ENCODE measurements around the gene RPAP2.

The RPAP2 gene

DNA sequence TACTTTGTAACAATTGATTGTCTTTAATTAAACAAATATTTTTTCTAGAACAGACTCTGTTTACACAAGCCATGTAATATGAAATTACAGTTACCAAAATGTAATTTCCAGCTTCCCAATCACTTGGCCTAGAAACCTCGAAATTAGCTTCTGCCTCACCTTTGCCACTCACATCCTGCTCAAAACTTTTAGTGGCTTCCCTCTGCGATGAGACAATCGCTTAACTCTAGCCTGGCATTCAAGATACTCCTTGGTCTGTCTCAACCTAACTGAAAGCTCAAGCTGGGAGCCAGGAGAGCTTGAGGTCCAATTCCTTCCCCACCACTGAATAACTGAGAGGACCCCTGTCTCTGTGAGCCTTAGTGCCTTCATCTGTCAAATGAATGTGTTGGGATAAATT is 145.0 kb downstream of the RPAP2 start:
- TF ChIP-seq, protein P1, sequence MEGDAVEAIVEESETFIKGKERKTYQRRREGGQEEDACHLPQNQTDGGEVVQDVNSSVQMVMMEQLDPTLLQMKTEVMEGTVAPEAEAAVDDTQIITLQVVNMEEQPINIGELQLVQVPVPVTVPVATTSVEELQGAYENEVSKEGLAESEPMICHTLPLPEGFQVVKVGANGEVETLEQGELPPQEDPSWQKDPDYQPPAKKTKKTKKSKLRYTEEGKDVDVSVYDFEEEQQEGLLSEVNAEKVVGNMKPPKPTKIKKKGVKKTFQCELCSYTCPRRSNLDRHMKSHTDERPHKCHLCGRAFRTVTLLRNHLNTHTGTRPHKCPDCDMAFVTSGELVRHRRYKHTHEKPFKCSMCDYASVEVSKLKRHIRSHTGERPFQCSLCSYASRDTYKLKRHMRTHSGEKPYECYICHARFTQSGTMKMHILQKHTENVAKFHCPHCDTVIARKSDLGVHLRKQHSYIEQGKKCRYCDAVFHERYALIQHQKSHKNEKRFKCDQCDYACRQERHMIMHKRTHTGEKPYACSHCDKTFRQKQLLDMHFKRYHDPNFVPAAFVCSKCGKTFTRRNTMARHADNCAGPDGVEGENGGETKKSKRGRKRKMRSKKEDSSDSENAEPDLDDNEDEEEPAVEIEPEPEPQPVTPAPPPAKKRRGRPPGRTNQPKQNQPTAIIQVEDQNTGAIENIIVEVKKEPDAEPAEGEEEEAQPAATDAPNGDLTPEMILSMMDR (IDR thresholded peaks at IDR 0.05; ENCODE audit: insufficient read depth, low read length, poor library complexity, severe bottlenecking): no peak
- DNase-seq (ENCODE audit: extremely low read depth, insufficient read length): no peak
- Histone ChIP-seq H3K27me3 (replicated peaks; ENCODE audit: control insufficient read depth, insufficient read depth, low read length) (no peaks in the 10 kb centered on the region), H3K36me3 (ENCODE audit: control insufficient read depth, insufficient read depth, low read length) (no peaks in the 10 kb centered on the region), H3K4me3 (replicated peaks; ENCODE audit: low read depth, low read length) (no peak overlapping the region)

DNA sequence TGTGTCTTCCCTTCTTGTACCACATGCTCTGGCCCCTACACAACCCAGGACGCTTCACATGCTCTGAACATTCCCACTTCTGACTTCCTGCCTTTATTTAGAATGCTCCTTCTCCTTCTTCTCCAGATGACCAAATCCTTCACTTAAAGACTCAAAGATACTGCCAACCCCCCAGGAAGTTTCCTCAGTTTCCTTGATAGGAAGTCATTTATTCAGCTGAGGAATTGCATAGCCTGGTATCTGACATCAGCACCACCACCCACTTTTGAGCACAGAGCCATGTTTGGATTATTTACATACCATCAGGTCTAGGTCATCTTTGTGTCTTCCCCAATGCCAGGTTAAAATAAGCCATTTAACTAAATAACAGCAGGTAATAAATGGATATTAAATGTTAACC is 145.5 kb downstream of the RPAP2 start:
- no peak overlapping the region for H3K4me3 ChIP-seq (replicated peaks; ENCODE audit: low read depth, low read length)
- TF ChIP-seq, protein P1 (IDR thresholded peaks at IDR 0.05; ENCODE audit: insufficient read depth, low read length, poor library complexity, severe bottlenecking): no peak
- no peaks in the 10 kb centered on the region for H3K36me3 ChIP-seq (ENCODE audit: control insufficient read depth, insufficient read depth, low read length)
- no peaks in the 10 kb centered on the region for H3K27me3 ChIP-seq (replicated peaks; ENCODE audit: control insufficient read depth, insufficient read depth, low read length)
- DNase-seq (ENCODE audit: extremely low read depth, insufficient read length): no peak

DNA sequence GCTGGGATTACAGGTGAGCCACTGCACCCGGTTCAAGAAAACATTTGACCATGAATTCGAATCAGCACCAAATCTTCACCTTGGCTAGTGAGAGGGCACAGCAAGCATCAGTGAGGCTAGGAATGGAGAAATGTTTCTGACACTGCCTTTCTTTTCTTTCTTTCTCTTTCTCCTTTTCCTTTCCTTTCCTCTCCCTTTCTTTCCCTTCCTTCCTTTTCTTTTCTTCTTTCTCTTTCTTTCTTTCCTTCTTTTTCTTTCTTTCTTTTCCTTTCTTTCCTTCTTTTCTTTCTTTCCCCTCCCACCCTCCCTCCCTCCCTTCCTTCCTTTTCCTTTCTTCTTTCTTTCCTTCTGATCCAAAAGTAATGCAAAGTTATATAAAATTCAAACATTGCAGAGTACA is 147.0 kb downstream of the RPAP2 start:
- no peaks in the 10 kb centered on the region for H3K27me3 ChIP-seq (replicated peaks; ENCODE audit: control insufficient read depth, insufficient read depth, low read length)
- no peak overlapping the region for H3K4me3 ChIP-seq (replicated peaks; ENCODE audit: low read depth, low read length)
- no peak for DNase-seq (ENCODE audit: extremely low read depth, insufficient read length)
- no peaks in the 10 kb centered on the region for H3K36me3 ChIP-seq (ENCODE audit: control insufficient read depth, insufficient read depth, low read length)
- TF ChIP-seq, protein P1 (IDR thresholded peaks at IDR 0.05; ENCODE audit: insufficient read depth, low read length, poor library complexity, severe bottlenecking): no peak

DNA sequence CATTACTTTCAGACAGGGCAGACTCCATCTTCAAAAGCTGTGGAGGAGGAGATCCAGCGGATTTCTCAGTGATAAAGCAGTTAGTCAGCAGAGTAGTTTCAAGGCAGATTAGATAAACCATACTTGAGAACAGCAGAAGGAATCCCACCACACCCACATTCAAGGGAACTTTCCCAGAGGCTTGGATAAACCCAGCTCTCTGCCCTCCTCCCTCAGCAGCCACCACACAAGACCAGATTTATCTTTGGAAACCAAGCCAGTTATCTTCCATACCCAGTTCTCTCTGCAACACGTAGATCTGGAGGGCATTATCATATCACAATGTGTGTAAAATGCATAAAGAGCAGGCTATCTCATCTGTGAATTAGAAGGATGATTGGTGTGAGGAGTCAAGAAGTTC is 147.7 kb downstream of the RPAP2 start:
- TF ChIP-seq, protein P1 (IDR thresholded peaks at IDR 0.05; ENCODE audit: insufficient read depth, low read length, poor library complexity, severe bottlenecking): no peak
- DNase-seq (ENCODE audit: extremely low read depth, insufficient read length): no peak
- H3K4me3 ChIP-seq (replicated peaks; ENCODE audit: low read depth, low read length): no peak overlapping the region
- H3K27me3 ChIP-seq (replicated peaks; ENCODE audit: control insufficient read depth, insufficient read depth, low read length): no peaks in the 10 kb centered on the region
- H3K36me3 ChIP-seq (ENCODE audit: control insufficient read depth, insufficient read depth, low read length): no peaks in the 10 kb centered on the region

DNA sequence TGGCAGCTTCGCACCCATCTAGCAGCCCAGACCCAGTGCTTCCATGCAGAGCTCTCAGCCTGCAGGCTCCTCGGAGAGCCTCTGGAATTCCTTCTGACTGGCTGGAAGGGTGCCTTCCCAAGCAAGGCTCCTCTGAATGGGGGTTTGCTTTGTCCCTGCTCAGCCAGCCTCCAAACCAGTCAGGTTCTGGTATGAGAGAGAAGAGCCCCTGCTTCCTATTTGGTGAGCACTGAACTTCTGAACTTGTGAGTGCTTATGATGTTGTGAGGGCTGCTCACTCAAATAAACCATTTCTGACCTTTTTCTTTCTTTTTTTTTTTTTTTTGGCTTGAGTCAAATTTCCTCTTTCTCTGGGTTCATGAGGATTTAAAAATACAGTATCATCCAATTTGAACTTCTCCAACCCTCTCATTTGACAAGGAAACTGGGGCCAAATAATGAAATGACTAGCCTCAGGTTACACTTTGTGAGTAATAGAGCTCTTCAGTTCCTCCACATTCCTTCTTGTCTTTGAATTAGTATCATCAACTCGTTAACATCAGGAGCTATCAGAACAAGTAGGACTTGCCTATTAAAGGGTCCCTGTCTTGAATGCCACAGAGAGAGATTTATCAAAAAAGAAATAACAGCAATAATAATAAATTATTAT is 148.3 kb downstream of the RPAP2 start:
- TF ChIP-seq, protein P1 (IDR thresholded peaks at IDR 0.05; ENCODE audit: insufficient read depth, low read length, poor library complexity, severe bottlenecking): no peak
- H3K27me3 ChIP-seq (replicated peaks; ENCODE audit: control insufficient read depth, insufficient read depth, low read length): no peaks in the 10 kb centered on the region
- no peak overlapping the region for H3K4me3 ChIP-seq (replicated peaks; ENCODE audit: low read depth, low read length)
- H3K36me3 ChIP-seq (ENCODE audit: control insufficient read depth, insufficient read depth, low read length): no peaks in the 10 kb centered on the region
- no peak for DNase-seq (ENCODE audit: extremely low read depth, insufficient read length)

DNA sequence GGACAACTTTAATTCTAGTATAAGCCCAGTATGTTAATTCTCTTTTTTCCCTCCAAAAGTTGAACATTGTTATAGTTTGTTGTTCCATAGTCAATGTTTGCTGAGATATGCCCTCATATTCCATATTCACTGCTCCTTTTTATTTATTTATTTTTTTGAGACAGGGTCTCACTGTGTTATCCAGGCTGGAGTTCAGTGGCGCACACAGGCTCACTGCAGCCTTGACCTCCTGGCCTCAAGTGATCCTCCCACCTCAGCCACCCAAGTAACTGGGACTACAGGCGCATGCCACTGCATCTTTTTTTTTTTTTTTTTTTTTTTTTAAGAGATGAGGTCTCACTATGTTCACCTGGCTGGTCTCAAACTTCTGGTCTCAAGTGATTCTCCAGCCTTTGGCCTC is 149.1 kb downstream of the RPAP2 start:
- TF ChIP-seq, protein P1 (IDR thresholded peaks at IDR 0.05; ENCODE audit: insufficient read depth, low read length, poor library complexity, severe bottlenecking): no peak
- Histone ChIP-seq H3K4me3 (replicated peaks; ENCODE audit: low read depth, low read length) (no peak overlapping the region), H3K27me3 (replicated peaks; ENCODE audit: control insufficient read depth, insufficient read depth, low read length) (no peaks in the 10 kb centered on the region), H3K36me3 (ENCODE audit: control insufficient read depth, insufficient read depth, low read length) (no peaks in the 10 kb centered on the region)
- no peak for DNase-seq (ENCODE audit: extremely low read depth, insufficient read length)
